HEK293T (cell line): ENCODE results near the gene TBC1D32.

ENCODE experiments used
- BHLHE40 ChIP-seq: fragments of 450-650 bp; IDR thresholded peaks from 2 replicates; pipeline ENCODE4 v1.6.1; 2016; ENCODE audit warnings: mild to moderate bottlenecking, moderate library complexity, borderline replicate concordance
- ELF4 ChIP-seq: fragments of 450-650 bp; IDR thresholded peaks from 2 replicates; pipeline ENCODE4 v1.6.1; 2017; ENCODE audit warnings: antibody characterized with exemption
- FOXA1 ChIP-seq: fragments of 450-650 bp; IDR thresholded peaks from 2 replicates; pipeline ENCODE4 v1.6.1; 2016; ENCODE audit warnings: mild to moderate bottlenecking
- FOXK2 ChIP-seq: fragments of 450-650 bp; IDR thresholded peaks from 2 replicates; pipeline ENCODE4 v1.6.1; 2016; ENCODE audit warnings: mild to moderate bottlenecking
- FOXM1 ChIP-seq: fragments of 450-650 bp; IDR thresholded peaks from 2 replicates; pipeline ENCODE4 v1.6.1; 2017; ENCODE audit warnings: mild to moderate bottlenecking, borderline replicate concordance
- PKNOX1 ChIP-seq: fragments of 450-650 bp; IDR thresholded peaks from 2 replicates; pipeline ENCODE4 v1.6.1; 2016
- SP1 ChIP-seq: fragments of 450-650 bp; IDR thresholded peaks from 2 replicates; pipeline ENCODE4 v1.6.1; 2017
- SUZ12 ChIP-seq: fragments of 450-650 bp; IDR thresholded peaks from 2 replicates; pipeline ENCODE4 v1.6.1; 2016; ENCODE audit warnings: mild to moderate bottlenecking

GRCh38 chr6:121124600-121124999 is 209.7 kb downstream of the TBC1D32 start:
- TF ChIP-seq FOXM1, result no peak
- no peak for TF ChIP-seq ELF4
- no peak for TF ChIP-seq FOXK2
- no peak for TF ChIP-seq SUZ12
- TF ChIP-seq SP1, result no peak
- TF ChIP-seq FOXA1, result no peak
- no peak for TF ChIP-seq PKNOX1
- no peak for TF ChIP-seq BHLHE40
